Kidney capillary endothelial cell (primary cell): ENCODE data around the gene ANTXR2.

Source experiments
- DNase-seq: peaks from one replicate; pipeline ENCODE4 v3.0.0-alpha.2; 2018; ENCODE audit warnings: low spot score

The ANTXR2 gene

DNA sequence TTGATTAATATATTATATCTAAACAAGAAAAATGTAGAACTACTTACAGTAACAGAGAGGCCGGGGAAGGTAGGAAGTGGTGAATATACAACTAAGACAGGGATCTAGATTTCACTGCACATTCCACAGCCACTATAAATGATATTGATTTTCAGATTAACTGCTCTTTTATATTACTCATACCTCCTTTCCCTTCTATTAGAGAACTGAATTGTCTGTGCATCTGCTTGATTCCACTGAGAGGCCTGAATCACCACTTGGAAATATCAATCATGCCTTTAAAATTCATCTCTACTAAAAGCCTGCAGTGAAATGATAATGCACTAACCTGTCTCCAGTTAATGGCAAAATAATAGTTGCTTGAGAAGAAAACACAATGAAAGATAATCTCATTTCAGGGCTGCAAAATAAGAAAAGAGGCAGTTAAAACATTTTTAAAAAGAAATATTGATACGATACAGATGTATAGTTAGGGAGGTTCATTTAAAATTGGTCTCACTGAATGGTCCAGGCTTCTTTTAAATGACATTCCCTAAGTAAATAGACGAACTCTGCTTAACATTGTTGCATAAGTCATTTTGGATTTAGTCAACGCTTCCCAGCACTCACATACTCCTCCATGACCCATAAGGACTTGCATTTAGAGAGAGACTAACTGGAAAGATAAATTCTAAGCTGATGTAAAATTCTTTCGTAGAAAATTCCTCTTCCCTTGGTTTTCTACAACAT is 3.8 kb downstream of the ANTXR2 start:
- DNase-seq: no peak

DNA sequence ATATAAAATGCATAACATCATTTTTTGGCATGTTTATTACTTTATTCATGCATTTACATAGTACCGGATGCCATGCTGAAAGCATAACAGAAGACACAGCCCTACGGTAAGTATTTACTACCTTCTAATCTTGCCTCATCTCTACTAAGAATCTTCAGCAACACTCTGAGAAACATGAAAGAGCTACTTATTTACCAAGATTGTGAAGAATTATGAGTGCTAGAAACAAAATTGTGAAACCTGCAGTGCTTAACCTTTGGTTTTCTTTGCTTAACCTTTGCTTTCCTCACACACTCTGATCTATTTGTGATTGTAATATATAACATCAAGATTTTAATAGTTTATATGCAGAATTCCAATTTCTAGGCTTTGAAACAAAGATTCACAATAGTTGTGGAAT is 7.4 kb downstream of the ANTXR2 start:
- no peak for DNase-seq

- no peak for DNase-seq
Measured at GRCh38 chr4:80062527-80062926, 10.5 kb downstream of the ANTXR2 start.

DNA sequence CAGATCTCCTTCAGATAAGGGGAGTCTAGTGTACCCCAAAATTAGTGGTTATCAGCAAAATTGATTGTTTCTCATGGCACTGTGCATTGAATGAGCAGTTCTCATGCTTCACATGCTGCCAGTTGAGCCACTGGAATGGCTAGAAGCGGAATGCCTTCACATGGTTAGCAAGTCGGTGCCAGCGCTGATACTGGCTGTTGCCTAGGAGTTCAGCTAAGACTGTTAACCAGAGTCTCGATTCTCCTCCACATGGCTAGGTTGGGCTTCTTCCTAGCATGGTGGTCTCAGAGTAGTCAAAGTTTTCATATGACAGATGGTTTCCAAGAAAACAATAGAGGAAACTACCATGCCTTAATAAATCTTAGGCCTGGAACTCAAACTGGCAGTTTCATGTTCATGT is 12.2 kb downstream of the ANTXR2 start:
- DNase-seq: no peak

GRCh38 chr4:80058740-80059139 is 14.3 kb downstream of the ANTXR2 start:
- DNase-seq: no peak

- no peak for DNase-seq
Measured at GRCh38 chr4:80054375-80054774, 18.7 kb downstream of the ANTXR2 start.

GRCh38 chr4:80053140-80053910 is 19.7 kb downstream of the ANTXR2 start:
- no peak for DNase-seq

DNA sequence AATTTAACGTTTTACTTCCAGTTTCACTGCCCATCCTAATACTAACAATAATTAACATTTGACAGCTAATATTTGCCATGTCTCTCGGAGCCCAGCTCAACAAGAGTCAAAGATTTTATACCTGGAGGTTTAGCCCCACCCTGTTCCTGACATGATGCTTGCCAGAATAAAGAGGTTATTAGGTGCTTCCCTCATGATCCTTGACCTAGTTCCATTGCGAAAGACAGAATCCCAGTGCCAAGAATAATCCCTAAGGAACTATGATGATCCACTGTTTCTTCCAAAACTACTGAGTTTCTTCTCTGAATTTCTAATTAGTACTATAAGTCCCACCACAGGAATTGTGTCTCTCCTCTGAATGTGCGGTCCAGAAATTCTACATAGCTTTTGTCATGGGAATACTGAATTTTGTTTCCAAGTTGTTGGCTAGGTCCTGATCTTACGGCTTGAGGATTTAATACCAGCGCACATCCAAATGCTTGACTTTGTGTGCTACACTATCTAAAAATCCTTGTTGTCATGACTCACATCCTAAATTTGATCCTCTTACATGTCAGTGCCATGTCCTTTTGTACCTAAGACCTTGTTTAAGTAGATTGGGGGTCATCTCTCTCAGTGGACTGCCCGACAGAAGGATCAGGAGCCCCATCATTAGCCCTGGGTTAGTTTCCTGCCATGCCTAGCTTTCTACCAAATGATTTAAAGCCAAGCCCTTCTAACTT is 23.1 kb downstream of the ANTXR2 start:
- no peak for DNase-seq

DNA sequence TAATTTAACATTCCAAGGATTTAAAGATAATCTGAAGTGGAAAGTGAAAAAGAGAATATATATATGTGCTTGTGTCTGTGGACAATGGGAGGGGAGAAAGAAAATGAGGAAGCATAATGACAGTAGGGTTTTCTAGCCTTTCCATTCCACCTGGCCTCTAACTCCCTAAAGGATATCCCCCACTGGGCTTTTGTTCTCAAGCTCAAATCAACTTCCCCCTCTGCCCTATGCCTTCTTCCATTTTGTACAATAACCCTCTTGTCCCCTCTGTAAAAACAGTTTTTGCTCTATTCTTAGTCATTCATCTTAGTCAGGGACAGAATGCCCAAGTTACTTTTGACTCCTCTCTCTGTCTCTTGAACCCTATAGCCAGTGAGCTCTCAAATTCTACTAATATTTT is 23.6 kb downstream of the ANTXR2 start:
- DNase-seq: no peak

- no peak for DNase-seq
Measured at GRCh38 chr4:80045786-80046185, 27.2 kb downstream of the ANTXR2 start.

GRCh38 chr4:80043541-80043940 is 29.5 kb downstream of the ANTXR2 start:
- no peak for DNase-seq

DNA sequence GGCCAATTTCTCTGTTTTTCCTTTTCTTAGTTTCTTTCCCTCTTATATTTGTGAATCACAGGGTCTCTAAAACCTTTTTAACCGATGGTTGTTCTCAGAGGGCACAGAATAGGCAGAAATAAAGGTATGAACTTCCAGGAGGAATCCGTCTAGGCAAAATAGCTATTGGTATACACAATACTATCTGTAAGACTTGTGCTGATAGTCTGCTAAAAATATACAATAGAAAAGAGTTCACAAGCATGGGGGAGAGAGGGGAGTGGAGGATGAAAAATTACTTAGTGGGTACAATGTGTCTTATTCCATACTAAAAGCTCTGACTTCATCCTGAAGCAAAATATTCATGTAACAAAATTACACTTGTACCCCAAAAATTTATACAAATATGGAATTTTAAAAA is 30.2 kb downstream of the ANTXR2 start:
- DNase-seq: no peak

- no peak for DNase-seq
Measured at GRCh38 chr4:80037864-80038263, 35.2 kb downstream of the ANTXR2 start.

DNA sequence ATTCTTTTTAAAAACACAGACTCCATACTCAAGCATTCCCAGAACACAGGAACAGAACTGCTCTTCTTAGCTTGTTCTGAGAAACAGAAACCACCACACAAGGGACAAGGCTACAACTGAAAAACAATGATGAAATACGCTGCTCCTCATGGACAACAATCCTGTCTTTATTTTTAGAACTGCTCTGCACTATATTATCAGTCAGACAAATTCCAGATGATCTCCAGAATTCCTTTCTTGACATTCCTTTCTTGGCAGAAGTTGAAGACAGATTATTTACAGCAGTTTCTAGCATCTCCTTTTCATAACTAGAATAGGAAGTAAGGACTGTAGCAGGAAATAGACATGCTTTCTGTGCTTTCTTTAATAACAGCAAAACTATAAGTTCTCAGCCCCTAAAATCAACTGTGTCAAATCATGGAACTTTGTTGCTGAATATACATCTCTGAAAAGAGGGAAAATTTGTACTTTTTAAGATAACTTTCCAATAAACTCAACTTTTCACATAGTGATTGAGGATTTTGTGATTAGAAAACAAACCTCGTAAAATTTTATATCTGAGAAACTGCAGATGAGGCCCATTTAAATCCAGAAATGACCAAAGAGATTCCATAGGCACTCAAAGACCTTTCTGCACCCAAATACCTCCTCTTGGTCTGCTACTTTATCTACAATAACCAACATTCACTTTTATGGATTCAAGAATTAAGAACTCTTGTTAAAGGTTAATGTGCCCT is 35.9 kb downstream of the ANTXR2 start:
- peak; percentile 21 for DNase-seq

- no peak for DNase-seq
Measured at GRCh38 chr4:80036306-80036705, 36.7 kb downstream of the ANTXR2 start.

- DNase-seq: peak; percentile 55
Measured at GRCh38 chr4:80035336-80035735, 37.7 kb downstream of the ANTXR2 start.

- DNase-seq: no peak
Measured at GRCh38 chr4:80033581-80033980, 39.4 kb downstream of the ANTXR2 start.

DNA sequence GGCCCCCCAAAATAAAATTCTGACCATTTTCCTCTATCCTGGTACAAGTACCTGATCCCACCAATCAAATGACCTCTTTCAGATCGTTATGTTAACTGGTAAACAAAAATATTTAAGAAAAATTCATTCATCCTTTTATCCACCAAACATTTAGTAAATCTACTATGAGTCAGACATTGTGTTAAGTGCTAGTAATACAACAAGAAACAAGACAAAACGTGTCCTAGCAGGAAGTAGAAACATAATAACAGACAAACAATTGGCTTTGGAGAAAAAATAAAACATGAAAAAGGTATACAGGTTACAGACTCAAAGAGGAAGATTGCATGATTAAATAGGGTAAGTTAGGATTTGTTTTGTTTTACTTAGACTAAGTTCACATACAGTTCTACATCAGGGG is 43.7 kb downstream of the ANTXR2 start:
- no peak for DNase-seq

- DNase-seq: no peak
Measured at GRCh38 chr4:80027611-80028010, 45.4 kb downstream of the ANTXR2 start.

DNA sequence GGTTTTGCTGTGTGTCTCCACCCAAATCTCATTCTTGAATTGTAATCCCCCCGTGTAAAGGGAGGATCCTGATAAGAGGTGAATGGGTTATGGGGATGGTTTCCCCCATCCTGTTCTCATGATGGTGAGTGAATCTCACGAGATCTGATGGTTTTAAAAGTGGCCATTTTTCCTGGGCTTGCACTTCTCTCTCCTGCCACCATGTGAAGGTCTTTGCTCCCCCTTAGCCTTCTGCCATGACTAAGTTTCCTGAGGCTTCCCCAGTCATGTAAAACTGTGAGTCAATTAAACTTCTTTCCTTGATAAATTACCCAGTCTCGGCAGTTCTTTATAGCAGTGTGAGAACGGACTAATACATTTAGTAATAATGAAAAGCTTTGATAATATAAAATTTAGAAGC is 46.9 kb downstream of the ANTXR2 start:
- no peak for DNase-seq

GRCh38 chr4:80024335-80024734 is 48.7 kb downstream of the ANTXR2 start:
- no peak for DNase-seq

DNA sequence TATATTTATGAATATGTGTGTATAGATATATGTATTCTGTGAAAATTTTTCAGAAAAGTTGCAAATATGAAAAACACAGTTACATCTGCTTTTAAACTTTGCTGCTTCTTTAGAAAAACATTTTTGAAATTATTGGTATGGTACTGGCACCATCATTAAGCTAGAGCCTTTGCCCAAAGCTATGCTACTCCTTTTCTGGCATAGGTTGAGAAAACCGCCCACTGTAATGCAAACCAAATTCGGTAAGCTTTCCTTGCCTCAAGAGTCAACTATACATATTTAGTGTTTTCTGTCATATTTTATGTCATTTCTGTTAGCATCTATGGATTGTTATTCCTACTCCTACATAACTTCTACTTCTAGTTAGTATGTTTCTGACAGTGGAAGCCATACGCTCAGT is 50.7 kb downstream of the ANTXR2 start:
- no peak for DNase-seq
